ENCODE measurements around the gene CEP120.
"Not testable (repeated sequence)": the region's sequence is repeated elsewhere in the genome, so short reads cannot be mapped to it uniquely, and the experiment has no call there.

Gene CEP120

DNA sequence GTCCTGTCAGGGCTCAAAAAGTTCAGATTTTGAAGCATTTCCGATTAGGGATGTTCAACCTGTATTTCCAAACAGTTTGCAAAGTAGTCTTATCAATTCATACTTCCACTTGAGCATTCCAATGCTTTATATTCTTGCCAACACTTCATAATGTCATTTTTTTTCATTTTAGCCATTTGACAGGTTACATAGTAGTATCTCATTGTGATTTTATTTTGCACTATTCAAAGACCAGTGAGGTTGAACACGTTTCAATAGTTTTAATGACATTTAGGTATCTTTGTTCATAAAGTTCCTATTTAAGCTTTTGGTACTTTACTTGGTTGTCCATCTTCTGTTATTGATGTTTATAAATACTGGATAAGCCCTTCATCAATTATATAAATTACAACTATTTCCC, 71.4 kb downstream of the CEP120 start:
- Mint-ChIP-seq H3K9me3 (peaks cover 21% of the 10 kb centered on the region), H3K27me3 (ENCODE audit: low read depth) (no peaks in the 10 kb centered on the region), H3K36me3 (ENCODE audit: low read depth) (peaks cover 29% of the 10 kb centered on the region), H3K4me3 (no peak overlapping the region), H3K27ac (no peak overlapping the region), H3K4me1 (ENCODE audit: low read depth) (no peaks in the 10 kb centered on the region)
- no peak for DNase-seq (ENCODE audit: low spot score)

DNA sequence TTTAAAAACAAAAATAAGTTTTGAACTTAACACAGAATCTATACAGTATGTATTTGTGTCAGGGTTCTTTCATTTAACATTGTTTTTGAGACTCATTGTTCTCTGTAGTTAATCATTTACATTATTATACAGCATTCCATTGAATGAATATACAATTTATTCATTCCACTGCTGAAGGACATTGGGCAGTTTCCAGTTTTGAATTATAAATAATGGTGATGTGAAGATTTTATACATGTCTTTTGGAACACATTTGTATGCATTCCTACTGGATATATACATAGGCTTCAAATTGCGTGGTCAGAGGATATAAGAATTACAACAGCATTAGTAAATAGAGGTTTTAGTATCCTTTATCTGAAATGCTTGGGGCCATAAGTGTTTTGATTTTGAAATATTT, 72.0 kb downstream of the CEP120 start:
- no peak overlapping the region for H3K4me3 Mint-ChIP-seq
- no peak overlapping the region for H3K27ac Mint-ChIP-seq
- H3K9me3 Mint-ChIP-seq: peaks cover 16% of the 10 kb centered on the region
- no peak for DNase-seq (ENCODE audit: low spot score)
- peaks cover 24% of the 10 kb centered on the region for H3K36me3 Mint-ChIP-seq (ENCODE audit: low read depth)
- no peaks in the 10 kb centered on the region for H3K27me3 Mint-ChIP-seq (ENCODE audit: low read depth)
- H3K4me1 Mint-ChIP-seq (ENCODE audit: low read depth): no peaks in the 10 kb centered on the region

DNA sequence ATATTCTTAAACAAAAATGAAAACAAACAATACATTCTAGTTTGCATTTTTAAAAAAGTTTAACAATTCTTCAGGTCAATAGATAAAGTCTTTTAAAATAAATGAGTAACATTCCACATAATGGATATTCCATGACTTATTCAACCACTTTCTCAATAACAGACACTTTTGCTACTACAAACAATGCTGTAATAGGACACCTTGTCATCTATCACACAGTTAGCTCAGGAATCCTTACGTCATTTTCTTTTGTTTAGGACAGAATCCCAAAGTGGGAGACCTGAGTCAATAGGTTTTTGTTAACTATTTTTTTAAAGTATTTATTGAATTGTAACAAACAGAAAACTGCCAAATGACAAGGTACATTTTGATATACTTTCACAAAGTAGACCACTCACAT, 72.5 kb downstream of the CEP120 start:
- no peak for DNase-seq (ENCODE audit: low spot score)
- peaks cover 12% of the 10 kb centered on the region for H3K9me3 Mint-ChIP-seq
- H3K27ac Mint-ChIP-seq: no peak overlapping the region
- H3K4me1 Mint-ChIP-seq (ENCODE audit: low read depth): no peaks in the 10 kb centered on the region
- H3K36me3 Mint-ChIP-seq (ENCODE audit: low read depth): peaks cover 20% of the 10 kb centered on the region
- no peak overlapping the region for H3K4me3 Mint-ChIP-seq
- H3K27me3 Mint-ChIP-seq (ENCODE audit: low read depth): no peaks in the 10 kb centered on the region

- DNase-seq (ENCODE audit: low spot score): no peak
- no peaks in the 10 kb centered on the region for H3K4me1 Mint-ChIP-seq (ENCODE audit: low read depth)
- no peak overlapping the region for H3K4me3 Mint-ChIP-seq
- no peak overlapping the region for H3K27ac Mint-ChIP-seq
- no peaks in the 10 kb centered on the region for H3K27me3 Mint-ChIP-seq (ENCODE audit: low read depth)
- H3K9me3 Mint-ChIP-seq: no peaks in the 10 kb centered on the region
- H3K36me3 Mint-ChIP-seq (ENCODE audit: low read depth): peaks cover 6% of the 10 kb centered on the region
These were observed 78.3 kb downstream of the CEP120 start for GRCh38 chr5:123344816-123345426.

DNA sequence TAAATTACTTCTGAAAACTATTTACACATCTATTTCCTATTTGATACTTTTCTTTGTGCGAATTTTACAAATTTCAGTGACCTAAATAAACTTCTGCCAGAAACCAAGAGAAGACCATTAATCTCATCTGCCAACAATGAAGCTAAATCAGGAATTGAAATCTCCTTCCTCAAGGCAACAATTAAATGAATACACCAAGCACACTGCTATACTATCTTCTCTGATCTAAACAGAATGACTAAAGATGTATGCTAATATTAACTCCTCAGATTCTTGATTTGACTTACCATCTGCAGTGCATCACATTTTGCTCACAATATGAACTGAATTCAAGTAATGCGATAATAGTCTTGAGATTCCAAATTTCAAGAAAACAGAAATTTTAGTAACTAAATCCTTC, 82.3 kb downstream of the CEP120 start:
- no peaks in the 10 kb centered on the region for H3K36me3 Mint-ChIP-seq (ENCODE audit: low read depth)
- H3K4me3 Mint-ChIP-seq: no peak overlapping the region
- peaks cover 12% of the 10 kb centered on the region for H3K27me3 Mint-ChIP-seq (ENCODE audit: low read depth)
- H3K4me1 Mint-ChIP-seq (ENCODE audit: low read depth): no peaks in the 10 kb centered on the region
- H3K9me3 Mint-ChIP-seq: no peaks in the 10 kb centered on the region
- no peak for DNase-seq (ENCODE audit: low spot score)
- H3K27ac Mint-ChIP-seq: no peak overlapping the region

DNA sequence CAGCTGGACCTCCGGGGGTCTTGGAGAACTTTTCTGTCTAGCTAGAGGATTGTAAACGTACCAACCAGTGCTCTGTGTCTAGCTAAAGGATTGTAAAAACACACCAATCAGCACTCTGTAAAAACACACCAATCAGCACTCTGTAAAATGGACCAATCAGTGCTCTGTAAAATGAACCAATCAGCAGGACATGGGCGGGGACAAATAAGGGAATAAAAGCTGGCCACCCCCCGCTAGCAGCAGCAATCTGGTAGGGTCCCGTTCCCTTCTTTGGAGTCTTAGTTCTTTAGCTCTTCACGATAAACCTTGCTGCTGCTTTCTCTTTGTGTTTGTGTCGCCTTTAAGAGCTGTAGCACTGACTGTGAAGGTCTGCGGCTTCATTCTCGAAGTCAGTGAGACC, 114.8 kb downstream of the CEP120 start:
- not testable (repeated sequence) for H3K4me3 Mint-ChIP-seq

GRCh38 chr5:123305751-123306150, 117.5 kb downstream of the CEP120 start:
- H3K27me3 Mint-ChIP-seq (ENCODE audit: low read depth): peaks cover 8% of the 10 kb centered on the region
- no peak for DNase-seq (ENCODE audit: low spot score)
- H3K4me3 Mint-ChIP-seq: no peak overlapping the region
- no peak overlapping the region for H3K27ac Mint-ChIP-seq
- no peaks in the 10 kb centered on the region for H3K36me3 Mint-ChIP-seq (ENCODE audit: low read depth)
- H3K9me3 Mint-ChIP-seq: no peaks in the 10 kb centered on the region
- no peaks in the 10 kb centered on the region for H3K4me1 Mint-ChIP-seq (ENCODE audit: low read depth)

More for the DNA sequence above, 114.8 kb downstream of the CEP120 start:
- not testable (repeated sequence) for H3K27ac Mint-ChIP-seq; H3K36me3 Mint-ChIP-seq (ENCODE audit: low read depth); DNase-seq (ENCODE audit: low spot score); H3K9me3 Mint-ChIP-seq; H3K4me1 Mint-ChIP-seq (ENCODE audit: low read depth); H3K27me3 Mint-ChIP-seq (ENCODE audit: low read depth)

DNA sequence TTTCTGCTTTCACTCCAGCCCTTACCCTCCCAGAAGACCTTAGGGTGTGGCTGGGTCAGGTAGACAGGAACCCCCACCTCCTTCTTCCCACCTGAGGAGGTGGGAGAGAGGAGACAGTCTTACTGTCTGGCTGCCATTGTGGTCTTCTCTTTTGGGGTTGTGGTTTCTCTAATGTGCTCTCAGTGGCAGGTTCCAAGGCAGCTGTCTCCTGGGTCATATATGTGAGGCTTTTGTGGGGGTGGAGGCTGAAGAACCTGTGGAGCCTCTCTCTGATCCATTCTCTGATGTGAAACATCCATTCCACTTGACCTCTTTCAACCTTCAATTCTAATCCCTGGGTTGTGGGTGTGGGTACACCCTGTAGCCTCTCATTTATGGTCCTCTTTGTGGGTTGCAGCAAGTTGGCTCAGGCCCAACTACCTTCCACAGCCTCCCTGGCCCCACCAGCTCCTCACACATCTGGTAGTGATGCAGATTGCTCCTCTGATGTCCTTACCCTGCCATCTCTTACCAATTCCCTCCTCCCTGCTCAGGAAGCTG, 118.4 kb downstream of the CEP120 start:
- H3K4me1 Mint-ChIP-seq (ENCODE audit: low read depth): no peaks in the 10 kb centered on the region
- no peaks in the 10 kb centered on the region for H3K9me3 Mint-ChIP-seq
- H3K4me3 Mint-ChIP-seq: no peak overlapping the region
- DNase-seq (ENCODE audit: low spot score): no peak
- H3K27me3 Mint-ChIP-seq (ENCODE audit: low read depth): peaks cover 15% of the 10 kb centered on the region
- no peaks in the 10 kb centered on the region for H3K36me3 Mint-ChIP-seq (ENCODE audit: low read depth)
- no peak overlapping the region for H3K27ac Mint-ChIP-seq

GRCh38 chr5:123303802-123304201, 119.4 kb downstream of the CEP120 start:
- no peak overlapping the region for H3K27ac Mint-ChIP-seq
- H3K4me1 Mint-ChIP-seq (ENCODE audit: low read depth): no peaks in the 10 kb centered on the region
- no peak for DNase-seq (ENCODE audit: low spot score)
- no peaks in the 10 kb centered on the region for H3K36me3 Mint-ChIP-seq (ENCODE audit: low read depth)
- peaks cover 19% of the 10 kb centered on the region for H3K27me3 Mint-ChIP-seq (ENCODE audit: low read depth)
- H3K9me3 Mint-ChIP-seq: no peaks in the 10 kb centered on the region
- no peak overlapping the region for H3K4me3 Mint-ChIP-seq

- Mint-ChIP-seq H3K9me3 (no peaks in the 10 kb centered on the region), H3K27ac (no peak overlapping the region), H3K4me1 (ENCODE audit: low read depth) (peaks cover 1% of the 10 kb centered on the region), H3K27me3 (ENCODE audit: low read depth) (peaks cover 19% of the 10 kb centered on the region), H3K4me3 (no peak overlapping the region), H3K36me3 (ENCODE audit: low read depth) (no peaks in the 10 kb centered on the region)
- DNase-seq (ENCODE audit: low spot score): no peak
These were observed 122.9 kb downstream of the CEP120 start for GRCh38 chr5:123300266-123300665.

DNA sequence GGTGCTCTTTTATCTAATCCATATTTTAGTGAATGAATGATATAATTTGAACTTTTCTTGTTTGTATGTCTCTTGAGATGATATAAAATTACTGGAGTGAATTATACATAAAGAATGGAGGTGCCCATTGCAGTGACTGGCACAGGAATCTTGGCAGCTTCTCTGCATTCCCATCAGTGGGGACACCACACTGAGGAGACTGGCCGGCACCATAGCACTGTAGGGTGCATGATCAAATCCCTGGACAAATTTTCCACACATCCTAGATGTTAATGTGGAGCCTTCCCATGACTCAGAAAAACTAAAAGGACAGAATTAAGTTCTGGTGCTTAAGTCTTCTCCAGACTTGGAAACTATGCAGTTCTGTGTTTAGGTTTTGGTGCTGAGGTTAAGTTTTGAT, 124.1 kb downstream of the CEP120 start:
- H3K9me3 Mint-ChIP-seq: no peaks in the 10 kb centered on the region
- DNase-seq (ENCODE audit: low spot score): no peak
- H3K27me3 Mint-ChIP-seq (ENCODE audit: low read depth): peaks cover 19% of the 10 kb centered on the region
- H3K27ac Mint-ChIP-seq: no peak overlapping the region
- no peak overlapping the region for H3K4me3 Mint-ChIP-seq
- no peaks in the 10 kb centered on the region for H3K36me3 Mint-ChIP-seq (ENCODE audit: low read depth)
- H3K4me1 Mint-ChIP-seq (ENCODE audit: low read depth): peaks cover 1% of the 10 kb centered on the region

DNA sequence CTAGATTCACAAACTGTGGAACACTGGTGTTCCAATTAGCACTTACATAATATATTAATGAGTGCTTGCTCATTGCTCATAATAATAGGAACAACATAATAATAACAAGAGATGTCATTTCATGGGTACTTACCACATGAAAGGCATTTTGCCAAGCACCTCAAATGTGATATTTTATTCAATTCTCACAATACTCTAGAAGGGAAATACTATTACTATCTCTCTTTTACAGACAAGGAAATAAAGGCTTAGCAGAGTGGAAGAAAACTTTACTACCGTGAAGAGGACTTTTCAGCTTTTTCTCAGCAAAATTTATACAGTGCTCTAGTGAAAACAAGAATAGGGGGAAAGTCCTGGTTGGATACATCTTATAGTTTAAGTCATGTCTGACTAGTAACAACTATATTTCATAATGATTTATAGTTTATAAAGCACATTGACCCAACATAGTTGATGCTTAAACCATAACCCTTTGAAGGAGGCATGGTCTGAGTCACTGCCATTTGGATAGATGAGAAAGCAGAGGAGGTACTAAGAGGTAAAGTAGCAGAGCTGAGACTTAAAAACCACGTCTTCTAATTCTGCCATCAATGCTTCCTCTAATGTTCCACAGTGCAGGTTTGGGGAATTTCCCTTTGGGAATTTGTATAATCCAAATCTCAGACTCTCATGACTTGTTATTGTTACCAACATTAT, 124.7 kb downstream of the CEP120 start:
- no peaks in the 10 kb centered on the region for H3K36me3 Mint-ChIP-seq (ENCODE audit: low read depth)
- H3K4me1 Mint-ChIP-seq (ENCODE audit: low read depth): peaks cover 1% of the 10 kb centered on the region
- no peaks in the 10 kb centered on the region for H3K9me3 Mint-ChIP-seq
- H3K27me3 Mint-ChIP-seq (ENCODE audit: low read depth): peaks cover 19% of the 10 kb centered on the region
- H3K4me3 Mint-ChIP-seq: no peak overlapping the region
- H3K27ac Mint-ChIP-seq: no peak overlapping the region
- DNase-seq (ENCODE audit: low spot score): no peak

GRCh38 chr5:123297866-123298265, 125.3 kb downstream of the CEP120 start:
- no peak for DNase-seq (ENCODE audit: low spot score)
- Mint-ChIP-seq H3K36me3 (ENCODE audit: low read depth) (no peaks in the 10 kb centered on the region), H3K27ac (no peak overlapping the region), H3K4me1 (ENCODE audit: low read depth) (peaks cover 1% of the 10 kb centered on the region), H3K4me3 (no peak overlapping the region), H3K27me3 (ENCODE audit: low read depth) (peaks cover 19% of the 10 kb centered on the region), H3K9me3 (no peaks in the 10 kb centered on the region)

DNA sequence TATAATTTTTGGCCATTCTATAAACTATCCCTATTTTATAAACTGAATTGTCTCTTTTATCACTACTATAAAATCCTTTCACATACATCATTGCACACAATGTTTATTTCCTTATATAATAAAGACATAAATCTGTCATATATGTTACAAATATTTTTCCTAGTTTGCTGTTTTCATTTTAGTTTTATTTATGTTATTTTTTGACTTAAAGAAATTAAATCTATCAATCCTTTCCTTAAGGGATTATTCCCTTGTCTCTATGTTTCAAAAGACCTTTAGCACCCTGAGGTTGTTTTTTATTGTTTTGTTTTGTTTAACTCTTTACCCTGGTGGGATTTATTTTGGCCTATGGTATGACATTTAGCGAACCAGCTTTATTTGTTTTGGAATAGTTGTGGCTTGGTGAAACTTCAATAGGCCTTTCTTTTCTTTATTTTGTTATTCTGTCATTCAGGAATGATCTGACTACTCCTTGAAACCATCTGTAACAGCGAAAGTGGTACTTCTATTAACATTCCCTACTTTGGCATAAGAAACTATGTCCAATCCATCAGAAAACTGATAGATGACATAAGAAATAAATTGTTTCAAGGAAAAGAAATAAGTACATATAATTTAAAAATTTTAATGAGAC, 125.9 kb downstream of the CEP120 start:
- Mint-ChIP-seq H3K9me3 (no peaks in the 10 kb centered on the region), H3K4me1 (ENCODE audit: low read depth) (peaks cover 1% of the 10 kb centered on the region), H3K27me3 (ENCODE audit: low read depth) (peaks cover 15% of the 10 kb centered on the region), H3K4me3 (no peak overlapping the region), H3K27ac (no peak overlapping the region), H3K36me3 (ENCODE audit: low read depth) (no peaks in the 10 kb centered on the region)
- no peak for DNase-seq (ENCODE audit: low spot score)
